PC-9 (cell line): ENCODE data around the gene ST8SIA1. TPM values are rescaled to one million over a fixed set of nuclear protein-coding genes. Genes with fewer than 3 reads are reported as not detected.

Source experiments
- BruUV-seq: library from RNA; stranded (reverse); fragments of 400-500 nt; replicated peaks from 2 replicates; lab custom pipeline; 2021; lab: Mats Ljungman, UMichigan
- CTCF ChIA-PET: fragments of 300-600 bp; sonication (Branson Sonifier 250); formaldehyde crosslinking; loops from one replicate; lab custom pipeline; 2022; ENCODE audit warnings: antibody characterized with exemption; lab: Charles Lee
- POLR2A ChIA-PET: fragments of 300-600 bp; sonication (Branson Sonifier 250); formaldehyde crosslinking; loops from one replicate; lab custom pipeline; 2022; ENCODE audit warnings: antibody characterized with exemption; ENCODE audit not compliant: unreplicated experiment; lab: Charles Lee
- DNase-seq, 2 experiments: peaks; one replicate each; pipeline versions ENCODE4 v3.0.0 to v3.0.0-alpha.2; 2015 to 2022; ENCODE audit warnings: mixed read lengths in 1 of 2
- H2AFZ ChIP-seq: fragments of 200-600 bp; sonication (generic); 2 replicates; pipeline ENCODE4 v1.8.1; 2017; ENCODE audit warnings: antibody characterized with exemption
- H3F3A ChIP-seq: fragments of 200-600 bp; sonication (generic); 2 replicates; pipeline ENCODE4 v1.8.1; 2017; ENCODE audit warnings: antibody characterized with exemption, mild to moderate bottlenecking, low read depth; ENCODE audit not compliant: insufficient read depth
- H3K27ac ChIP-seq: fragments of 200-600 bp; sonication (generic); 2 replicates; pipeline ENCODE4 v1.6.1; 2016; ENCODE audit warnings: mixed run types
- H3K27me3 ChIP-seq: fragments of 200-600 bp; sonication (generic); 2 replicates; pipeline ENCODE4 v1.6.1; 2016; ENCODE audit warnings: low read depth, mixed run types; ENCODE audit not compliant: insufficient read depth
- H3K36me3 ChIP-seq: fragments of 200-600 bp; sonication (generic); 2 replicates; pipeline ENCODE4 v1.6.1; 2016; ENCODE audit warnings: low read depth, mixed run types
- H3K4me1 ChIP-seq: fragments of 200-600 bp; sonication (generic); replicated peaks from 2 replicates; pipeline ENCODE4 v1.6.1; 2016; ENCODE audit warnings: mixed run types; ENCODE audit not compliant: insufficient read depth
- H3K4me2 ChIP-seq: fragments of 200-600 bp; sonication (generic); 2 replicates; pipeline ENCODE4 v1.6.1; 2017; ENCODE audit warnings: mixed run types
- H3K4me3 ChIP-seq: fragments of 200-600 bp; sonication (generic); 2 replicates; pipeline ENCODE4 v1.6.1; 2016; ENCODE audit warnings: mixed run types
- H3K79me2 ChIP-seq: fragments of 200-600 bp; sonication (generic); 2 replicates; pipeline ENCODE4 v1.6.1; 2017; ENCODE audit warnings: low read depth, mixed run types
- H3K9me2 ChIP-seq: fragments of 200-600 bp; sonication (generic); 2 replicates; pipeline ENCODE4 v1.8.1; 2017; ENCODE audit warnings: mild to moderate bottlenecking; ENCODE audit not compliant: insufficient read depth
- H3K9me3 ChIP-seq: fragments of 200-600 bp; sonication (generic); 2 replicates; pipeline ENCODE4 v1.8.1; 2016; ENCODE audit warnings: low read depth; ENCODE audit not compliant: insufficient read depth
- H4K20me1 ChIP-seq: fragments of 200-600 bp; sonication (generic); 2 replicates; pipeline ENCODE4 v1.8.1; 2017; ENCODE audit not compliant: insufficient read depth
- EZH2 ChIP-seq: fragments of 200-600 bp; sonication (generic); IDR thresholded peaks from 2 replicates; pipeline ENCODE4 v1.8.0; 2017; ENCODE audit warnings: antibody characterized with exemption, low read depth
- intact Hi-C: fragments of 100-400 bp; cut with micrococcal nuclease; formaldehyde crosslinking; loops from one replicate; pipeline ENCODE4 v1.10.0; 2022; ENCODE audit not compliant: unreplicated experiment
- total RNA-seq: library from RNA; stranded (reverse); gene quantifications from 2 replicates; pipeline ENCODE4 v1.2.3, GENCODE V29; 2021
- TF ChIP-seq, protein P1 (sequence below): fragments of 200-600 bp; sonication (generic); conservative IDR thresholded peaks from 2 replicates; pipeline ENCODE4 v1.6.1; 2017; ENCODE audit warnings: mixed run types, antibody characterized with exemption, mild to moderate bottlenecking, moderate library complexity

Gene ST8SIA1
- total RNA-seq, 1 experiment from 2014 or later: 3.1 TPM

DNA sequence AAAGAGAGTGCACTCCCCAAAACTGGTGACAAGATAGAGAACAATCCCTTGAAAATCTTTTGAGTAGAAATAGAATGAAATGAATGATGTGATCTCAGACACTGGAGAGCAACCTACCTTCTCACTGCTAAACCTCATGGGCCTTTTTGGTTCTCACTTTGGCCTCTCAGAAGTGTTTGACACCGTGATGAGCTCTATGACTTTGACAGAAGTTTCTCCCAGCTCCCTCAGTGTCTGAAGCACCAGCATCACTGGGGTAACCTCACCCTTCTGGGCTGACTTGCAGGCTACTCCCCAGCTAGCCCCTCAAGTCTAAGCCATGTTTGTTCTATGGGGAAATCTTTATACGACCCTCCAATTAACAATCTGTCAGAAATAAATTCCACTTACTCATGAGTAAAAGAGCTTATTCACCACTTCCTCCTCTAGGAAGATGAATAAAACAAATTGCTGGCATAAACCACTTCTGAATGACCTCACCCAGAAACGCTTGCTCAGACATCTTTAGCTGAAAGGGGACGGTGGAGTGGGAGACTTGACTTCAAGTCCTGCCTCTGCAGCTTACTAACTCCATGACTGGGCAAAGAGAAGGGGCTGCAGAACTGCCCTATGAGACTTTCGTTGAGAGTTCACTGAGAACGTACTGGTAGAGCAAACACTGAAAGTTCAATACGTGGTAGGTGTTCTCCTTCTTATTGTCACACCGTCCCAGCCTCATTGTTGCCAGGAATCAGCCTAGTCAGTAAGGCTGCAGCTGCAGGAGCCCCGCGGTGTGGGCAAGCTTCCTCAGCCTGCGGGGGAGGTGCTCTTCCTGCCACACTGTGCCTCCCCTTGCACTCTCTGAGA, 46.5 kb downstream of the ST8SIA1 start:
- Histone ChIP-seq H3K27me3 (no peaks in the 10 kb centered on the region), H3K79me2 (no peaks in the 10 kb centered on the region), H3K9me3 (no peaks in the 10 kb centered on the region), H3K4me1 (peaks cover 7% of the 10 kb centered on the region), H3K36me3 (no peaks in the 10 kb centered on the region), H3K4me2 (no peak overlapping the region), H3F3A (no peaks in the 10 kb centered on the region), H4K20me1 (no peaks in the 10 kb centered on the region), H2AFZ (no peak overlapping the region), H3K4me3 (no peak overlapping the region), H3K9me2 (no peaks in the 10 kb centered on the region), H3K27ac (no peak overlapping the region)
- POLR2A ChIA-PET: no interaction called here
- CTCF ChIA-PET: interaction anchor here (0.7 kb wide), 2 partner anchors 148 to 203 kb away, joined by 3 to 7 read pairs; no protein-coding TSS in a partner anchor
- DNase-seq: no peak
- TF ChIP-seq EZH2: no peak
- TF ChIP-seq, protein P1, sequence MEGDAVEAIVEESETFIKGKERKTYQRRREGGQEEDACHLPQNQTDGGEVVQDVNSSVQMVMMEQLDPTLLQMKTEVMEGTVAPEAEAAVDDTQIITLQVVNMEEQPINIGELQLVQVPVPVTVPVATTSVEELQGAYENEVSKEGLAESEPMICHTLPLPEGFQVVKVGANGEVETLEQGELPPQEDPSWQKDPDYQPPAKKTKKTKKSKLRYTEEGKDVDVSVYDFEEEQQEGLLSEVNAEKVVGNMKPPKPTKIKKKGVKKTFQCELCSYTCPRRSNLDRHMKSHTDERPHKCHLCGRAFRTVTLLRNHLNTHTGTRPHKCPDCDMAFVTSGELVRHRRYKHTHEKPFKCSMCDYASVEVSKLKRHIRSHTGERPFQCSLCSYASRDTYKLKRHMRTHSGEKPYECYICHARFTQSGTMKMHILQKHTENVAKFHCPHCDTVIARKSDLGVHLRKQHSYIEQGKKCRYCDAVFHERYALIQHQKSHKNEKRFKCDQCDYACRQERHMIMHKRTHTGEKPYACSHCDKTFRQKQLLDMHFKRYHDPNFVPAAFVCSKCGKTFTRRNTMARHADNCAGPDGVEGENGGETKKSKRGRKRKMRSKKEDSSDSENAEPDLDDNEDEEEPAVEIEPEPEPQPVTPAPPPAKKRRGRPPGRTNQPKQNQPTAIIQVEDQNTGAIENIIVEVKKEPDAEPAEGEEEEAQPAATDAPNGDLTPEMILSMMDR: no peak
- intact Hi-C loops: no loop called here
- BruUV-seq: no TSS peak

DNA sequence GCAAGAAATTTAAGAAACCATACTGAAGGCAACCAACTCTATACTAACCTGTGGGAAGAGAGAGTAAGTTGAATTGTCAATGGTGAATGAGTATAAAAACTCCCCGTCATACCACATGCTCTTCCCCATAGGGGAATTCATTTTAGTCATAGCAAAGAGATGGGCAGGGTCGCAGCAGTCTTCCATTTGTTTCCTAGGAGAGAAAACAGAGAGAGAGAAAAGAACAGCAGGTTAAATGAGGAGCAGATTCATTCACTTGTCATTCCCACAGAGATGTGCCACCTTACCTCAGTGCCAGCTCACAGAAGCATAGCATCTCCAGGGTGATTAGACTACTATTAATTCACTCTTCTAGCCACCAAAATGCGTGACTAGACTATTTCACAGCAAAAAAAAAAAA, 47.4 kb downstream of the ST8SIA1 start:
- Histone ChIP-seq H3K9me3 (no peaks in the 10 kb centered on the region), H4K20me1 (no peaks in the 10 kb centered on the region), H3K4me1 (peaks cover 13% of the 10 kb centered on the region), H2AFZ (no peak overlapping the region), H3K4me2 (no peak overlapping the region), H3K36me3 (no peaks in the 10 kb centered on the region), H3K27me3 (no peaks in the 10 kb centered on the region), H3K79me2 (no peaks in the 10 kb centered on the region), H3K4me3 (no peak overlapping the region), H3K27ac (no peak overlapping the region), H3F3A (no peaks in the 10 kb centered on the region), H3K9me2 (no peaks in the 10 kb centered on the region)
- ChIA-PET POLR2A (no interaction called here), CTCF (interaction anchor here (0.7 kb wide), 2 partner anchors 149 to 202 kb away, joined by 3 to 7 read pairs; no protein-coding TSS in a partner anchor)
- TF ChIP-seq, protein P1: no peak
- TF ChIP-seq EZH2: no peak
- BruUV-seq: no TSS peak
- intact Hi-C loops: no loop called here
- DNase-seq: no peak

DNA sequence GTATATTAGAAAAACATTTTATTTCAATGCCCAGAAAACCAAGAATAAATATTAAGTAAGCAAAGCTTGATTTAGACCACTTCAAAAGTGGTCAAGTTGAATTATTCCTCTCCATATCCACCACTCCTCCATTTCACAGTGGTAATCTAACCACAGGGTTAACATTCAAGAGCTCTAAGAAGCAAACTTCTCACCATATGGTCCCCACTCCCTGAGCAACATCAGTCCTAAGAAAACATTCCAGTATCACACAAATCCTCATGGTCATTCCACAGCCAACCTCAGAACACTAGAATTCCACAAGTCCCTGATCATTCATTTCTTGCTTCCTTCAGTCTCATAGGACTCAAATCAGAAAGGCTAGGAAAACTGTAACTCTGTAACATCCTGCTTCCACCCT, 47.9 kb downstream of the ST8SIA1 start:
- no peak for DNase-seq
- H4K20me1 ChIP-seq: no peaks in the 10 kb centered on the region
- H3K4me2 ChIP-seq: no peak overlapping the region
- H3K27me3 ChIP-seq: no peaks in the 10 kb centered on the region
- H3K9me3 ChIP-seq: no peaks in the 10 kb centered on the region
- TF ChIP-seq EZH2: no peak
- TF ChIP-seq, protein P1: no peak
- no peaks in the 10 kb centered on the region for H3K36me3 ChIP-seq
- H3F3A ChIP-seq: no peaks in the 10 kb centered on the region
- intact Hi-C loops: no loop called here
- H3K4me3 ChIP-seq: no peak overlapping the region
- CTCF ChIA-PET: no interaction called here
- H3K79me2 ChIP-seq: no peaks in the 10 kb centered on the region
- H2AFZ ChIP-seq: no peak overlapping the region
- POLR2A ChIA-PET: interaction anchor here (0.5 kb wide), 1 partner anchor 296 kb away, joined by 6 read pairs; no protein-coding TSS in a partner anchor
- no peak overlapping the region for H3K27ac ChIP-seq
- no peaks in the 10 kb centered on the region for H3K9me2 ChIP-seq
- H3K4me1 ChIP-seq: peaks cover 13% of the 10 kb centered on the region
- BruUV-seq: no TSS peak
